Activated naive CD4-positive, alpha-beta T cell treated with anti-CD3 and anti-CD28 coated beads, Interleukin-2, amount 10 ng/mL, durations not matched to agents 7 days and 5 days (primary cell): ENCODE results near the gene SLC23A2.

Source experiments
- CTCF ChIA-PET: fragments of 350-600 bp; sonication (Branson Sonifier 250); formaldehyde crosslinking; loops from one replicate; lab custom pipeline; 2021; ENCODE audit warnings: antibody characterized with exemption; lab: Charles Lee
- DNase-seq: peaks from one replicate; pipeline ENCODE4 v3.0.0-alpha.2; 2020
- H3K27ac Mint-ChIP-seq: one replicate; pipeline ENCODE4 v1.8.0; 2021; ENCODE audit warnings: mild to moderate bottlenecking, moderate library complexity, mixed read lengths
- H3K27me3 Mint-ChIP-seq: one replicate; pipeline ENCODE4 v1.8.0; 2021; ENCODE audit warnings: mild to moderate bottlenecking, mixed read lengths
- H3K36me3 Mint-ChIP-seq: one replicate; pipeline ENCODE4 v1.8.0; 2021; ENCODE audit warnings: mixed read lengths
- H3K4me1 Mint-ChIP-seq: one replicate; pipeline ENCODE4 v1.8.0; 2021; ENCODE audit warnings: mixed read lengths
- H3K4me3 Mint-ChIP-seq: one replicate; pipeline ENCODE4 v1.8.0; 2021; ENCODE audit warnings: mild to moderate bottlenecking, moderate library complexity, mixed read lengths
- H3K9me3 Mint-ChIP-seq: one replicate; pipeline ENCODE4 v1.8.0; 2021; ENCODE audit warnings: mixed read lengths

SLC23A2 gene

DNA sequence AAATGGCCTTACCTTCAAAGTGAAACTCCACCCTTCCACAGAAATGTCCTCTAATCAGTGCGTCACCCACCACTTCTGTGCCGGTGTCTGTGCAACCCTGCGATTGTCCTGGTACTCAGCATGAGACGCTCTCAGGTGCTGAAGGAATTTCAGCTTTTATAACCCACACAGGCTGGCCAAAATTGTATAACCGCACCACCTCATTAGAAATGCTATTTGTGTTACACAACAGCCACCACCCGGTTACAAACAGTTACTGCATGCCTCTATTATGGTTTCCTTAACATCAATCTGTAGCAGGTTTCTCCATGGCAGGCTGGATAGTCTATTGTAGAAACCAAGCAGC is 51.5 kb downstream of the SLC23A2 start:
- Mint-ChIP-seq H3K27ac (no peak overlapping the region), H3K36me3 (peaks cover 27% of the 10 kb centered on the region), H3K27me3 (no peaks in the 10 kb centered on the region), H3K4me1 (peaks cover 25% of the 10 kb centered on the region), H3K4me3 (no peak overlapping the region), H3K9me3 (peaks cover 4% of the 10 kb centered on the region)
- CTCF ChIA-PET: interaction anchor here (0.5 to 1.4 kb wide), 9 partner anchors 9 to 218 kb away, joined by 3 to 5 read pairs (median 3); no protein-coding TSS in a partner anchor
- no peak for DNase-seq

DNA sequence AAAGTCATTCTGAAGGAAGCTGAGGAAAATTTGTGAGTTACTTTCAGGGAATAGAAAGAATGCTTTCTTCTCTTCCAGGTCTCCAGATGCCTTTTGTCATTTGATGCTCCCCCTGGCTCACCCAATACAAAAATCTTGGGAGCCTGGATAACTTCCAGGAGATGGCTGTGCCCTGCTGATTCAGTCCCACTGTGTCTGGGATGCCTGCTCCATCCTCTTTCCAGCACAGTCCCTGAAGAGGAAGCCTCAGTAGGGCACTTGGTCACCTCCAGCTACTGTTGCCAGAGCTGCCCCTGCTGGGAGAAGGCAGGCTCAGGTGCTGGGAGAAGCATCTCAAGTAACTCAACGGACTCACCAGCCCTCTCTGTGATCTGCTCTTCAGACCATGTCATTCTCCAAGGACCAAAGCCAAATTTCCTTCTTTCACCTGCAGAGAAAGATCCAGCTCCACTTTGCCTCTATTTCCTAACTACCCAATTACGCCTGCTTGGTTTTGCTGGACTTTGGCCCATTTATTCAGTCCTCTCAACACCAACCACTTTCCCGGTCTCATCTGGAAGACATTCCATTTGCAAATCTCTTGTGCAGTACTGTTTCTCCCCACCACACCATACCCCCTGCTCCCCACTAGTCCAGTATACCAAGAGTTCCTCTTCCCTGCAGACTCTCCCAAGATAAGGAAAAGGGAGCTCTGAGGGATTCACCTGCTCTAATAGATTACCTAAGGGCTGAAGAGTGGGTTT is 53.3 kb downstream of the SLC23A2 start:
- peaks cover 27% of the 10 kb centered on the region for H3K36me3 Mint-ChIP-seq
- H3K9me3 Mint-ChIP-seq: peaks cover 4% of the 10 kb centered on the region
- DNase-seq: no peak
- no peak overlapping the region for H3K4me3 Mint-ChIP-seq
- H3K4me1 Mint-ChIP-seq: peaks cover 25% of the 10 kb centered on the region
- H3K27me3 Mint-ChIP-seq: no peaks in the 10 kb centered on the region
- H3K27ac Mint-ChIP-seq: no peak overlapping the region
- CTCF ChIA-PET: interaction anchor here (0.6 to 1.0 kb wide), 3 partner anchors 8 to 138 kb away, joined by 3 to 5 read pairs (median 3); no protein-coding TSS in a partner anchor

DNA sequence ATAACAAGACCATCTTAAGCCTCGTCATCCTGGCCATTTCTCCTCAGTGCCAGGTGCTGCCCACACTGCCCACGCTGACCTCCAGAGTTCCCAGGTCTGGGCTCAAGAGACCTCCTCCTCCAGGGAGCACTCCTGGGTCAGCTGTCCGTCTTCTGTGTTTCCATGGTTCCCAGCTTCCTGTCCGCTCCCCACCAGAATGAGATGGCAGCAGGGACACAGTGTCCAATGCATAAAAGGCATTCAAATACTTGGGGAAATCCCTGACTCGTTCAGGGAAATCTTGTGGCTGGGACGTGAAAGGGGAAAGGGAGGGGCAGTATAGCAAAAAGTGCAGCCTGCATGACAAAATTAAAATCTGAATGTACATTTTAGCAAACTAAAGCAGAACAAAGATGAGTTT is 54.3 kb downstream of the SLC23A2 start:
- no peaks in the 10 kb centered on the region for H3K27me3 Mint-ChIP-seq
- H3K4me1 Mint-ChIP-seq: peaks cover 31% of the 10 kb centered on the region
- CTCF ChIA-PET: interaction anchor here (0.8 kb wide), 1 partner anchor 9 kb away, joined by 3 read pairs; no protein-coding TSS in a partner anchor
- peaks cover 22% of the 10 kb centered on the region for H3K36me3 Mint-ChIP-seq
- no peak overlapping the region for H3K27ac Mint-ChIP-seq
- DNase-seq: no peak
- no peaks in the 10 kb centered on the region for H3K9me3 Mint-ChIP-seq
- no peak overlapping the region for H3K4me3 Mint-ChIP-seq

DNA sequence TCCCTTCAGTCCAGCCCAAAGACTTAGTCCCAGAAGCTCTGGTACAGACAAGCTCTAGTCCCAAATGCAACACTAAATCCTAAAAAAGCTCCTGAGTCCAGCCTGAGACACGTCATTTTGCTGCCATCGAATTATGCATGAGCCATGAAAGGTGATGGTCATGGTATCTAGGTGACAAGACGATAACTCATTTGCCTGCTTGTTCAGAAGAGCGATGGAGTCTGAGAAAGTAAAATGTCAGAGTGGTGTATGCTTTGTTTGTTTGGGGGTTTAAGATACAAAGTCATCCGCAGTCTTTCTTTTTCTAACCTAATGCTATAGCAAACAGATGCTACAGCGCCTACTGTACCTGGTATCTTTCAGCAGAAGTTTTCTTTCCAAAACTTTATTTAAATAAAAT is 54.7 kb downstream of the SLC23A2 start:
- no peak for DNase-seq
- peaks cover 34% of the 10 kb centered on the region for H3K4me1 Mint-ChIP-seq
- H3K4me3 Mint-ChIP-seq: no peak overlapping the region
- H3K27me3 Mint-ChIP-seq: no peaks in the 10 kb centered on the region
- no peak overlapping the region for H3K27ac Mint-ChIP-seq
- peaks cover 19% of the 10 kb centered on the region for H3K36me3 Mint-ChIP-seq
- H3K9me3 Mint-ChIP-seq: no peaks in the 10 kb centered on the region
- CTCF ChIA-PET: no interaction called here

DNA sequence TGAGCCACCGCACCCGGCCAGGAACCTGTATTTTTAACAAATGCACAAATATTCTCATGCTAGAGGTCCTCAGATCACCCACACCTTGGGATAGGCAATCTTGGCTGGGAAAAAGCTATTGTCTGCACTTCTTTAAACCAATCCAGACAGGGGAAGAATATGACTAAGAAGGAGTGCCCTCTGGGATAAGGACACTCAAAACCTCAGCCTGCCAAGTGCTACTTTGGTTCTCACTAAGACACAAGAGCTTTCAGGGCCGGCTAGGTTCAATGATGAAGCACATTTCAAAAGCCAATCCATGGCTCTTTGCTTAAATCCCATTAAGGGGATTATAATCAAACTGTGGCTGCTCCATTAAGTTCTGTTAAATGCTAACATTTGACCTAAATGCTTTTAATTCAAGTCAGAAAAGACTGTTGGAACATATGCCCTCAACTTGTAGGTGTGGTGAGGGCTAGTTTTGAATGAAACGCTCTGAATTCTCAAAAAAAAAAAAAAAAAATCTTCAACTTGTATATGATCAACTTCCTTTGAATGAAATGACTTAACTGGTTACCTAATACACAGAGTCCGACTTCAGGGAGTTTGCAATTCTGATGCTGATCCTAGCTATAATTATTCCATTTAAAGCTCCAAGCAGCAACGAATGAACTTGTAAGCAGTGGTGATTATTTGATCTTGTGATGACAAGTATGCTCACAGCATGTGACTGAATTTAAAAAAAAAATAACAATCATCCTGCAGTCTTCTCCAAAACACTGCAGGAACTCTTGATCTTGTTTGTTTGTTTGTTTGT is 56.6 kb downstream of the SLC23A2 start:
- no peaks in the 10 kb centered on the region for H3K27me3 Mint-ChIP-seq
- H3K4me3 Mint-ChIP-seq: no peak overlapping the region
- H3K4me1 Mint-ChIP-seq: peaks cover 28% of the 10 kb centered on the region
- H3K27ac Mint-ChIP-seq: no peak overlapping the region
- CTCF ChIA-PET: interaction anchor here (1.1 kb wide), 1 partner anchor 204 kb away, joined by 5 read pairs; no protein-coding TSS in a partner anchor
- H3K9me3 Mint-ChIP-seq: no peaks in the 10 kb centered on the region
- DNase-seq: no peak
- peaks cover 8% of the 10 kb centered on the region for H3K36me3 Mint-ChIP-seq

DNA sequence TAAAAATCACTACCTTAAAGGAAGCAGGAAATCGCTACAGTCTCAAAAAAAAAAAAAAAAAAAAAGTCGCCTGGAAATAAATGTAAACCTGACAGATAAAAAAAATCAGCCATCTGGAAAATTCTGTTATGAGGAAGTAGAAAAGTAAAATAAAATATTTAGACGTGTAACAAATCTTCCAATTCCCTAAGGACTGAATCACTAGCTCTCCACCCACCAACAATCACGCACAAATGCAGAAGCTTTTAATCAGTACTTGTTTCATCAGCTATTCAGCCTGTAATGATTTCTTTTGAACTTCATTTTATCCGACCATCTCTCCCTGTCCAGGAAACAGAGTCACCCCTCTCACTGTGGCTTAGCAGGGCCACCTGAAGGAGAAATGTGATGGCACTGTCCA is 59.0 kb downstream of the SLC23A2 start:
- Mint-ChIP-seq H3K4me3 (no peak overlapping the region), H3K36me3 (peaks cover 6% of the 10 kb centered on the region), H3K9me3 (no peaks in the 10 kb centered on the region), H3K27me3 (no peaks in the 10 kb centered on the region), H3K27ac (no peak overlapping the region), H3K4me1 (peaks cover 16% of the 10 kb centered on the region)
- CTCF ChIA-PET: interaction anchor here (0.9 kb wide), 1 partner anchor 38 kb away, joined by 3 read pairs; no protein-coding TSS in a partner anchor
- no peak for DNase-seq

DNA sequence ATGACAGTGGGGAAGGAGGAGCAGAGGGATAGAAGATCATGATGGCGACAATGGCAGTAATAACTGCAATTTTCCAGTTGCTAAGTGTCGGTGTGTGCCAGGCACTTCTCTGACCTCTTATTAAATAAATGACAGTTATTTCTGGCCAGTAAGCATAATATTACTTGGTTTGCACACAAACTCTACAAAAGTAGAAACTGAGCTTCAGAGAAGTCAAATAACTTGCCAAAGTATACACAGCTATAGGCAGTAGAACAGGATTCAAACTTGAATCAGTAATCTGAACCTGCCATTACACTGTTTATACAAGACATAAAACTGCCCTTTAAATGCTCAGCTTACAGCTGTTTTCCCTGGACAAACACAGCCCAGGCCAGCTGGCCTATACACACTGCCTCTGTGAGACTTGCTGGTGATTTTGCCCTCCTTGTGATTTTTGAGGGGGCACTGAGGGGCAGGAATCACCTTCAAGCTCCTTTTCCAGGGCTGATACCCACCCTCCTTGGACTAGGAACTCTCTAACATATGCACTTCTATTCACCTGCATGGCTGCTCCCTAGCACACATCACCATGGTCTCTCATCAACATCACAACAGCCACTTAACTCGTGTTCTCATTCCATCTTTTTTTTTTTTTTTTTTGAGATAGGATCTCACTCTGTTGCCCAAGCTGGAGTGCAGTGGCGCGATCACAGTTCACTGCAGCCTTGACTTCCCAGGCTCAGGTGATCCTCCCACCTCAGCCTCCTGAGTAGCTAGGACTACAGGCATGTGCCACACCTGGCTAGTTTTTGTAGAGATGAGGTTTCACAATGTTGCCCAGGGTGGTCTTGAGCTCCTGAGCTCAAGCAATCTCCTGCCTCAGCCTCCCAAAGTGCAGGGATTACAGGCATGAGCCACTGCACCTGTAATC is 63.6 kb downstream of the SLC23A2 start:
- Mint-ChIP-seq H3K36me3 (peaks cover 4% of the 10 kb centered on the region), H3K9me3 (no peaks in the 10 kb centered on the region), H3K4me1 (peaks cover 9% of the 10 kb centered on the region), H3K27me3 (no peaks in the 10 kb centered on the region), H3K4me3 (no peak overlapping the region), H3K27ac (no peak overlapping the region)
- no peak for DNase-seq
- CTCF ChIA-PET: no interaction called here

DNA sequence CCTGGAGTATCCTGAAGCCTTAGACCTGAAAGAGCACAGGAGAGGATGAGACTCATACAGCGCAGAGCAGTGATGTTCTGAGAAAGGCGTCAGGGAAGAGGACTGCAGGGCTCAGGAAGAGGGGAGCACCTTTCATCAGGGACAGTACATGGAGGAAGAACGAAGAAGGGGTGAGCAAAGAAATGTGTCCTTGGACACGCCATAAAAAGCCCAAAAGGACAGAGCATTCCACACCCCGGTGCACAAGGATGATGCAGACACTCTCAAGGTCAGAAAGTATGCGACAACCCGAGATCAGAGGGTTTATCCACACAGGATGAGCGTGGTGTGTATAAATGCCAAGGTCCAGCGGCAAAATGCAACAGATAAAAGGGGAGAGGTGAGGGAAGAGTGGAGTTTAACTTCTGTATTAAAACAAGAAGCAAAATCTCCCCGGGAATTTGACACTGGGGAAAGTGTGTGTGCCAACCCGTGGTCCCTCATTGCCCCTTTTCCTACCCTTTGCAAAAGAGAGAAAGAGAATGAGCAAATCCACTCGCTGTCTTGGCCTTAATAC is 64.4 kb downstream of the SLC23A2 start:
- H3K9me3 Mint-ChIP-seq: no peaks in the 10 kb centered on the region
- CTCF ChIA-PET: no interaction called here
- H3K4me1 Mint-ChIP-seq: peaks cover 2% of the 10 kb centered on the region
- no peaks in the 10 kb centered on the region for H3K27me3 Mint-ChIP-seq
- no peak overlapping the region for H3K27ac Mint-ChIP-seq
- peaks cover 11% of the 10 kb centered on the region for H3K36me3 Mint-ChIP-seq
- H3K4me3 Mint-ChIP-seq: no peak overlapping the region
- DNase-seq: no peak

DNA sequence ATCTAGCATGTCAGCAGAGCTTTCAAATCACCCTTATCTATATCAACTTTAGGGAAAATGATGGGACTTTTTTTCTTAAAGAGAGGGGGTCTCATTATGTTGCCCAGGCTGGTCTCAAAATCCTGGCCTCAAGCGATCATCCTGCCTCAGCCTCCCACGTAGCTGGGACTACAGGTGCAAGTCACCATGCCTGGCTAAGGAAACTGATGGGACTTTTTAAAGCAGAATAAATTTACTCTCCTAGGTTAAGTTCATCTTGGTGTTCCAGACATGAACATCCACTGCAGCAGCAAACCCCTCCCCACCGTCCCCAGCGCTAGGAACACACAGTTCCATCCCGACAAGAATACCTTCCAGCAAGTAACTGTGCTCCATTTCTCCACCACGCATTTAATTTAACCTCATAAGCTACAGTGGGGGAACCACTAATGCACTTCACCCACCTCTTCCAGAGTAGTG is 64.9 kb downstream of the SLC23A2 start:
- H3K4me3 Mint-ChIP-seq: no peak overlapping the region
- no peak for DNase-seq
- CTCF ChIA-PET: interaction anchor here (1.0 kb wide), 1 partner anchor 20 kb away, joined by 3 read pairs; no protein-coding TSS in a partner anchor
- H3K9me3 Mint-ChIP-seq: no peaks in the 10 kb centered on the region
- no peaks in the 10 kb centered on the region for H3K27me3 Mint-ChIP-seq
- H3K4me1 Mint-ChIP-seq: no peaks in the 10 kb centered on the region
- H3K27ac Mint-ChIP-seq: no peak overlapping the region
- H3K36me3 Mint-ChIP-seq: peaks cover 15% of the 10 kb centered on the region

DNA sequence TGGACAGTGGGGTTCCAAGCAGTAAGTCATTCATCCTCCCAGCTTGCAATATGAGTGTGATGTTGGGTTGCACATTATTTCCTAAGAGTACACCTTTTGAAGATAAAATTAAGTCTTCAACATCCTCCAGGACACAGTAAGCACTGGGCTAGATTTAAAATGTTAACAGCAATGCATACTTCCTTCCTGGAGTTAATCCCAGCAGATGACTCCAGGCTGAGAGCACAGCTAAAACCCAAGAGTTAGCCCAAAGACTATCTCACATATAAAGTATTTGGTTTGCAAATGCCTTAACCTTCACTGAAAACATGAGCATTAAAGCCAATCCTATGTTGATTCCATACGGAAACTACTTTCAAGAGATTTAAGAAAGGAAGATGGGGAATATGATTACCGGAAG is 69.2 kb downstream of the SLC23A2 start:
- no peak overlapping the region for H3K4me3 Mint-ChIP-seq
- H3K27ac Mint-ChIP-seq: no peak overlapping the region
- no peaks in the 10 kb centered on the region for H3K27me3 Mint-ChIP-seq
- H3K36me3 Mint-ChIP-seq: peaks cover 24% of the 10 kb centered on the region
- CTCF ChIA-PET: interaction anchor here (1.1 kb wide), 1 partner anchor 17 kb away, joined by 3 read pairs; no protein-coding TSS in a partner anchor
- H3K4me1 Mint-ChIP-seq: peaks cover 10% of the 10 kb centered on the region
- no peaks in the 10 kb centered on the region for H3K9me3 Mint-ChIP-seq
- DNase-seq: no peak

DNA sequence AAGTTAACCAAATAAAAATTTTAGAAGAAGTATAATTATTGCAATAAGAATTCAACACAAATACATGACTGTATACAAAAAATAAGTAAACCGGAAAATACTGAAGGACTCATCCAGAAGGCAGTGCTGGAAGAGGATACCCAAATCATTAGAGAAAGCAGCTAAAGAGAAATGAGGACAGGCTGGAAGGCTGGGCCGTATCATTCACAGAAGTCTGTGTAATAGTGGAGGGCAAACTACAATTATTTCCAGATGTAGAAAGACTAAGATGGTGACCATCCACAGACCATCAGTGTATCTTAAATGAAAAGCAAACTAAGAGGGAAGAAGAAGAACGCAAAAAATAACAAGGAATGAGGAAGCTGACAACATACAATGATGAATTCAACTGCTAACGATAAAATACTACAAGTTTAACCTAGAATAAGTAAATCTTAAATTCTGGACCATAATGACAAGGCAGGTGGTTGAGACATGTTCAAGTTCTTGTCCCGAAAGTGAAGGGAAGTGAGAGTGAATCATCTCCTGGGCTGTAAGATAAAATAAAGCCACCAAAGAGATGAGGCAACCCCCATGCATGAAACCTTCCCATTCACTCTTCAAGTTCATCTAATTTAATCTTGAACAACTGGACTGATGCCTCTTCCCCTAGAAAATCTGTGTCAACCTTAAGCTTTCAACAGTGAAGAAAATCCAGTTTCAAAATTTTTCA is 71.5 kb downstream of the SLC23A2 start:
- Mint-ChIP-seq H3K4me3 (no peak overlapping the region), H3K27me3 (no peaks in the 10 kb centered on the region), H3K36me3 (peaks cover 31% of the 10 kb centered on the region), H3K9me3 (no peaks in the 10 kb centered on the region), H3K4me1 (peaks cover 15% of the 10 kb centered on the region), H3K27ac (no peak overlapping the region)
- CTCF ChIA-PET: interaction anchor here (1.1 to 1.8 kb wide), 2 partner anchors 20 to 171 kb away, joined by 3 to 5 read pairs; no protein-coding TSS in a partner anchor
- DNase-seq: no peak

DNA sequence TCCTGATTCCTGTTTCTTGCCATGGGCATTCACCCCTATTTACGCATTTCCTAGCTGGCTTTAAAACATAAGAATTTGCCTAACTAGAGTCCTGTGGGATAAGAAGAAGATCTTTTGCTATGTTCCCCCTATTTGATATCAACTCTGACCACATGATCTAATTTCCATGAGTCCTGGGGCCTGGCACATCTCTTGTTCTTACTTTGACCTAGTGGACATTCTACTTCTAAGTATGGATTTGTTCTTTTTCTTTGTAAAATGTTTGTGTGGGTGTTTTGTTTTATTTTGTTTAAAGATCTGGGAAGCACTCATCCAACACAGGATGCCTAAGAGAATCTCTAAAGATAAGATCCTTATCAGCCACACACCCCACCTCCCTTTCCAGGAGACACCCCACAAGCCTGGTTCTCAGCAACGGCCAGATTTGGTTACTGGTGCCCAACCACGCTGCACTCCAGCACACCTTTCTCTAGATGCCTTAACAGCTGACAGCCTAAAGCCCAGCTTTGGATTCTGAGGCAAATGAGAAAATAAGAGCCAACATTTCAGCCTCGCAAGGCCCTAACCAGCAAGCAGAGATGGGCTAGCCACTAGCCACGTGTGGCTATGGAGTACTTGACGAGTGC is 74.7 kb downstream of the SLC23A2 start:
- no peak overlapping the region for H3K4me3 Mint-ChIP-seq
- H3K36me3 Mint-ChIP-seq: peaks cover 21% of the 10 kb centered on the region
- H3K27me3 Mint-ChIP-seq: no peaks in the 10 kb centered on the region
- peaks cover 15% of the 10 kb centered on the region for H3K4me1 Mint-ChIP-seq
- DNase-seq: no peak
- CTCF ChIA-PET: interaction anchor here (0.7 kb wide), 1 partner anchor 23 kb away, joined by 3 read pairs; no protein-coding TSS in a partner anchor
- no peaks in the 10 kb centered on the region for H3K9me3 Mint-ChIP-seq
- H3K27ac Mint-ChIP-seq: no peak overlapping the region
